Measurements from ENCODE around the gene ANKRD61.
"Not testable (repeated sequence)": the region's sequence is repeated elsewhere in the genome, so short reads cannot be mapped to it uniquely, and the experiment has no call there.

ANKRD61 gene

DNA sequence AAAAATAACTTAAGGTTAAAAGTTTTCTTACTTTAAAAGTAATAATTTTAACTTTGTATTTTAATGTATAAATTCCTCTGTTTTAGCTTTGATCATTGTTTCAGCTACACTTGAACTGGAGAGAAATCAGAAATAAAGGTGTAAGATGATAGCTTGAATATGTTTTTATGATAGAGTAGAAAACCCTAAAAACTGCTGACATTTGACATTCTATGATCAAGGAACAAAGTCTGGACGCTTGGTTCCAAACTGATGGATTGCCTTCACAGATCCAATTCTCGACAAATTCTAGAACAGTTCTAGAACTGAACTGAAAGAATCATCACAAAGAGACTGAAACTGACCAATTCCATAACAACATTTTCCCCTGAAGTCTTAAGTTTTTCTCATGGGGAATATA, at the start of gene ANKRD61:
Gene ANKRD61 (plus strand): TSS at position 389 of the 400 bp plus-strand sequence. CDS start 0 bp downstream, at position 389.
- TF ChIP-seq, protein P1, sequence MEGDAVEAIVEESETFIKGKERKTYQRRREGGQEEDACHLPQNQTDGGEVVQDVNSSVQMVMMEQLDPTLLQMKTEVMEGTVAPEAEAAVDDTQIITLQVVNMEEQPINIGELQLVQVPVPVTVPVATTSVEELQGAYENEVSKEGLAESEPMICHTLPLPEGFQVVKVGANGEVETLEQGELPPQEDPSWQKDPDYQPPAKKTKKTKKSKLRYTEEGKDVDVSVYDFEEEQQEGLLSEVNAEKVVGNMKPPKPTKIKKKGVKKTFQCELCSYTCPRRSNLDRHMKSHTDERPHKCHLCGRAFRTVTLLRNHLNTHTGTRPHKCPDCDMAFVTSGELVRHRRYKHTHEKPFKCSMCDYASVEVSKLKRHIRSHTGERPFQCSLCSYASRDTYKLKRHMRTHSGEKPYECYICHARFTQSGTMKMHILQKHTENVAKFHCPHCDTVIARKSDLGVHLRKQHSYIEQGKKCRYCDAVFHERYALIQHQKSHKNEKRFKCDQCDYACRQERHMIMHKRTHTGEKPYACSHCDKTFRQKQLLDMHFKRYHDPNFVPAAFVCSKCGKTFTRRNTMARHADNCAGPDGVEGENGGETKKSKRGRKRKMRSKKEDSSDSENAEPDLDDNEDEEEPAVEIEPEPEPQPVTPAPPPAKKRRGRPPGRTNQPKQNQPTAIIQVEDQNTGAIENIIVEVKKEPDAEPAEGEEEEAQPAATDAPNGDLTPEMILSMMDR (IDR thresholded peaks at IDR 0.05; ENCODE audit: low read depth, low read length, missing control alignments): no peak
- no peak for DNase-seq (ENCODE audit: low read depth)
- no peak within 1 kb of the TSS for H3K4me3 ChIP-seq (ENCODE audit: low read depth, low read length)

DNA sequence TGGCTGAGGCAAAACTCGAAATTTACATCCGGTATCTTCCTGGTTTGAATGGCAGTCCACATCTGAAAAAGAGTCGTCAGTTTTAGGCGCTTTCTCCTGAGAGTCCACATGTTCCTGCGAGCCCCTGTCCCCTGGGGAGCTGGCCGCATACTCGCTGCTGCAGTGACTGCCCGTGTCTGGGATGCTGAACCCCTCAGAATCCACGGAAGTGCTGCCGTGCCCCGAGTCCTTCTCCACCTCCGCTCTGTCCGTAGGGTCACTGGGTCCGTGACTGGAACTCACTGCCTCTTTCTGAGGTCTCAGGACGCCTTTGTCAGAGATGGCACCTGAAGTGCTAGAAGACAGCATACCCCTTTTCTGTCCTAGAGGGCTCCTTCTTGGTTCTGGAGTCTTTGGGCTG, 44.1 kb upstream of the ANKRD61 start:
- not testable (repeated sequence) for DNase-seq (ENCODE audit: low read depth); H3K4me3 ChIP-seq (ENCODE audit: low read depth, low read length)

DNA sequence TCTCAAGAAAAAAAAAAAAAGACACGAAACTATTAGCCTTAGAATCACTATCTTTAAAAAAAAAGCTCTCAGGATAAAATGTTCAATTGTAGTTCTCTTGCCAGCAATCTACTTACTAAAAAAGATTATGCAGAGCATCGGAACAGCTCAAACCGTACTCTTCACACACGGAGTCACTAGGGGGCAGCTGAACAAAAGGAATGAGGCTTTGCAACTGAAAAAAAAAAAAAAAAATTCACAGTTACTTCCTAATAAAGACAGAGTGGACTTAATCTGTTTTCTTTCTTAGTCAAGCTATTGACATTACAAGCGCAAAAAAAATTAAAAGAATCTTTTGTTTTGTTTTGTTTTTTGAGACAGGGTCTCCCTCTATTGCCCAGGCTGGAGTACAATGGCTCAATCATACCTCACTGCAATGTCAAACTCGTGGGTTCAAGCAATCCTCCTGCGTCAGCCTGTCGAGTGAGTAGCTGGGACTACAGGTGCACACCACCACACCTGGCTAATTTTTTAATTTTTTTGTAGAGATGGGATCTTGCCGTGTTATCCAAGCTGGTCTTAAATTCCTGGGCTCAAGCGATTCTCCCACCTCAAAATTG, 33.9 kb upstream of the ANKRD61 start:
- H3K4me3 ChIP-seq (ENCODE audit: low read depth, low read length): no peak overlapping the region
- no peak for DNase-seq (ENCODE audit: low read depth)
- TF ChIP-seq, protein P1 (IDR thresholded peaks at IDR 0.05; ENCODE audit: low read depth, low read length, missing control alignments): peak; percentile 61

DNA sequence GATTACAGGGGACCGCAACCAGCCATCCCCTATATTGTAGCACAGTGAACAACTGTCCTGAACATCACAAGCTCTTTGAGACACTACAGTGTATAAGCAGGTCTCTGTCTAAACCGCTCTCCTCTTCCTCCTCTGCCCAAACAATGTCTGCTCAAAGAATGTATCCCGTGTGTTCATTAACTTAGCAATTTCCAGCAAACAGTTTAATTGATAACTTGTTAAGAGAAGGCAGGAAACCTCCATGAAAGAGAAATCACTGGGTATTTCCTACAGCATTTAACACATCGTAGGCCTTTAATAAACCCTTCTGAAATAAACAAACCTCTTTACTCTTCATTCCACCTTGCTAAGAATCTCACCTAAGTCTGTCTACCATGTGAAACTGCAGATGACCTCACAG, 23.8 kb upstream of the ANKRD61 start:
- TF ChIP-seq, protein P1 (IDR thresholded peaks at IDR 0.05; ENCODE audit: low read depth, low read length, missing control alignments): no peak
- H3K4me3 ChIP-seq (ENCODE audit: low read depth, low read length): peak overlapping the region; percentile 84; the same call in 1 of the 2 replicates
- DNase-seq (ENCODE audit: low read depth): no peak

DNA sequence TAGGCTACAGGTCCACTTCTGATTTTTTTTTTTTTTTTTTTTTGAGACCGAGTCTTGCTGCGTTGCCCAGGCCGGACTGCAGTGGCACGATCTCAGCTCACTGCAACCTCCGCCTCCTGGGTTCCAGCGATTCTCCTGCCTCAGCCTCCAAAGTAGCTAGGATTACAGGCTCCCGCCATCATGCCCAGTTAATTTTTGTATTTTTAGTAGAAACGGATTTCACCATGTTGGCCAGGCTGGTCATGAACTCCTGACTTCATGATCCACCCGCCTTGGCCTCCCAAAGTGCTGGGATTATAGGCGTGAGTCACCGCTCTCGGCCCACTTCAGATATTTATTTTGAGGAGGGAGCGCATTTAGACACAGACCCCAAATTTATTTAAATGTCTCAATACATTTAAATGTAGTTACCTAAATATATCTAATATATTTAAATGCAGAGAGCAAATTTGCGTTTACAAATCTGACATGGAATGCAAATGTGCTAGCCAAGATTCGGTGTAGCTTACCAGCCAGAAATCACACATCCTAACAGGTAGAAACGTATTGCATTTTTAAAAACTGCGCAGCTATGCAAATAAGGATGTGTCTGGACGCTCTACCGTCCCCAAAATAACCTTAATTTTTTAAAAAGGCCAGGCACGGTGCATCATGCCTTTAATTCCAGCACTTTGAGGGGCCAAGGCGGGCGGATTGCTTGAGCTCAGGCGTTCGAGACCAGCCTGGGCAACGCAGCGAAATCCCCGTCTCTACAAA, 23.2 kb upstream of the ANKRD61 start:
- H3K4me3 ChIP-seq (ENCODE audit: low read depth, low read length): peak overlapping the region; percentile 84
- peak; percentile 38 for DNase-seq (ENCODE audit: low read depth)

DNA sequence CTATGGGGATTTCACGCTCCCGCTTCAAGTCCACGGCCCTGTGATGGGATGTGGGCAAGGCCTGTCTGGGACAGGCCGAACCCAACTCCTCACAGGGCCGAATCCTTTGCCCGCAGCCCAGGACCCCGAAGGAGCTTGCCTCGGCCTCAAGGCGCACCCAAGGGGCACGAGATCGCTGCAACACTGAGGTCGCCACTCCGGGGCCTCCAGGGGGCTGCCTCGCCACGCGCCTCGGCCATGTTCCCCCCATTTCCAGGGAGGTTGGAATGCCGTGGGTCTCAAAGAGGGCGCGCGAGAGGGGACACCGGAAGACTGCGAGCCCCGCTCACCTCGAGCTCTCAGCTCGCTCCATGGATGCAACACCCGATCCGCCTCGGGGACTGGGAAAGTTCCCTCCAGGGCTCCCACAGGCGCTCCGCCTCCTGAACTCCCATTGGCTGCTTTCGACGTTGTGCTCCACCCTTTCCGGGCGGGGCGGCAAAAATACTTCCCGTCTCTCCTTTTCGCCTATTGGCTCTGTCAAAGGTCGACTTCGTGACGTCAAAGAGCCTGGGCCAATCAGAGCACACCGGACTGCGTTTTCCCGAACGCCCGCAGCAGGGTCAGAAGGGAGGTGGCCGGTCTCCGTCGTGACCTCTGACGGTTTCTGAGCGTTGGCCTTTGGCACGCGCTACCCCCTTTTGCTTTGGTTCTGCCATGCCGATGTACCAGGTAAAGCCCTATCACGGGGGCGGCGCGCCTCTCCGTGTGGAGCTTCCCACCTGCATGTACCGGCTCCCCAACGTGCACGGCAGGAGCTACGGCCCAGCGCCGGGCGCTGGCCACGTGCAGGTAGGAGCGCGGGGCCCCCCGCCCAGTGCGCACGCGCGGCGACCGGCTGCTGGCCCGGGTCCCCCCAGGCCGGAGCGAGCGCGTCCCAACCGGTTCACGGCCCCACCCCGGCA, 22.2 kb upstream of the ANKRD61 start, which contains the start of the genes AIMP2 and PMS2:
Gene AIMP2 (plus strand): TSS at position 605 of the 944 bp plus-strand sequence. CDS start 92 bp downstream, at position 697.
Gene PMS2 (minus strand): TSS at position 382 of the 944 bp plus-strand sequence. CDS start 30 bp downstream, at position 352.
- TF ChIP-seq, protein P1 (IDR thresholded peaks at IDR 0.05; ENCODE audit: low read depth, low read length, missing control alignments): peak; percentile 30
- peak within 1 kb of the TSS; percentile 84 for H3K4me3 ChIP-seq (ENCODE audit: low read depth, low read length)
- DNase-seq (ENCODE audit: low read depth): peak; percentile 95

DNA sequence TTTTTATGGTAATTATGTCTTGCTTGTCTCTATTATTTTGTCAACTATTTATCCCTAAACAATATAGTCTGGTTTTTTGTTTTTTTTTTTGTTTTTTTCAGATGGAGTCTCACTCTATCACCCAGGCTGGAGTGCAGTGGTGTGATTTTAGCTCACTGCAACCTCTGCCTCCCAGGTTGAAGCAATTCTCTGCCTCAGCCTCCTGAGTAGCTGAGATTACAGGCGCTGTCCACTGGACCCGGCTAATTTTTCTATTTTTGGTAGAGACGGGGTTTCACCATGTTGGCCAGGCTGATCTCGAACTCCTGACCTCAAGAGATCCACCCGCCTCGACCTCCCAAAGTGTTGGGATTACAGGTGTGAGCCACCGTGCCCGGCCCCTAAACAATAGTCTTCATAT, 20.8 kb upstream of the ANKRD61 start:
- DNase-seq (ENCODE audit: low read depth): not testable (repeated sequence)
- H3K4me3 ChIP-seq (ENCODE audit: low read depth, low read length): peak overlapping the region; percentile 84; the same call in 1 of the 2 replicates

DNA sequence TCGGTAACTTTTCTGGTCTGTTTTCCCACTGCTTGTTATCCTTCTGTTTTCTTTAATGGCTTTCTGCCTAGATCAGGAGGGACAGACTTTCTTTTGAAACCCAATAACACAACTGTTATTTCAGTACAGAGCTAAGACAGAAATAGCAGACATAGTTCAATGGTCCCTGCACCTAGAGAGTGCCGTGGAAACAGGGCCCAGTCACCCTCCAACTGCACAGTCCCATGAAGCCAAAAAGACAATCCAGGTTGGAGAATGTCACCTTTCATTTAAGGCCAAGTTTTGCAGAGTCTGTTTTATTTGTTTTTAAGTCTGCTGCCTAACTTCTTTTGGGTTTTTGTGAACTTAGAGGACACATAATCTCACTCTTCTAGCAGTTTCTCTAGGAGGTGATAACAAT, 19.6 kb upstream of the ANKRD61 start:
- H3K4me3 ChIP-seq (ENCODE audit: low read depth, low read length): no peak overlapping the region
- DNase-seq (ENCODE audit: low read depth): no peak
- TF ChIP-seq, protein P1 (IDR thresholded peaks at IDR 0.05; ENCODE audit: low read depth, low read length, missing control alignments): no peak
